ENCODE measurements around the gene NUFIP1.

The NUFIP1 gene

GRCh38 chr13:44895264-44895952 lies 93.9 kb downstream of the NUFIP1 start:
- no peak for DNase-seq (ENCODE audit: low read depth, low spot score)
- H3K4me3 ChIP-seq = no peak overlapping the region
- no peaks in the 10 kb centered on the region for H3K9me3 ChIP-seq (ENCODE audit: low read depth, low read length)
- no peak overlapping the region for H3K27ac ChIP-seq
- no peaks in the 10 kb centered on the region for H3K36me3 ChIP-seq (ENCODE audit: insufficient read depth, low read length)
- H3K9ac ChIP-seq (ENCODE audit: insufficient read length) = no peak overlapping the region
- TF ChIP-seq FOXP2 (optimal IDR thresholded peaks at IDR 0.05; ENCODE audit: control extremely low read depth, extremely low read length, insufficient read depth) (no peak), EZH2 (IDR thresholded peaks at IDR 0.05) (no peak), POLR2AphosphoS5 (IDR thresholded peaks at IDR 0.05; ENCODE audit: borderline replicate concordance, low read depth, low read length) (no peak)

- TF ChIP-seq POLR2AphosphoS5 (IDR thresholded peaks at IDR 0.05; ENCODE audit: borderline replicate concordance, low read depth, low read length) = no peak
- no peak for TF ChIP-seq FOXP2 (optimal IDR thresholded peaks at IDR 0.05; ENCODE audit: control extremely low read depth, extremely low read length, insufficient read depth)
- TF ChIP-seq EZH2 (IDR thresholded peaks at IDR 0.05) = no peak
- Histone ChIP-seq H3K9me3 (ENCODE audit: low read depth, low read length) (no peaks in the 10 kb centered on the region), H3K27ac (no peak overlapping the region), H3K9ac (ENCODE audit: insufficient read length) (no peak overlapping the region), H3K4me3 (no peak overlapping the region), H3K36me3 (ENCODE audit: insufficient read depth, low read length) (no peaks in the 10 kb centered on the region)
- DNase-seq (ENCODE audit: low read depth, low spot score) = no peak
These were observed 95.1 kb downstream of the NUFIP1 start for GRCh38 chr13:44894001-44894770.

All from SK-N-MC (cell line).